GM21717 (cell line): ENCODE measurements around the gene CNTN5.
"Not testable (repeated sequence)": the region's sequence is repeated elsewhere in the genome, so short reads cannot be mapped to it uniquely, and the experiment has no call there.

Experiments used
- ATAC-seq: cut with Tn5 transposase; IDR thresholded peaks from one replicate; pipeline ENCODE4 v1.9.1; 2021; ENCODE audit warnings: mild to moderate bottlenecking, moderate library complexity; ENCODE audit not compliant: unreplicated experiment

The CNTN5 gene

GRCh38 chr11:100274466-100274865, 1253.7 kb downstream of the CNTN5 start:
- not testable (repeated sequence) for ATAC-seq

DNA sequence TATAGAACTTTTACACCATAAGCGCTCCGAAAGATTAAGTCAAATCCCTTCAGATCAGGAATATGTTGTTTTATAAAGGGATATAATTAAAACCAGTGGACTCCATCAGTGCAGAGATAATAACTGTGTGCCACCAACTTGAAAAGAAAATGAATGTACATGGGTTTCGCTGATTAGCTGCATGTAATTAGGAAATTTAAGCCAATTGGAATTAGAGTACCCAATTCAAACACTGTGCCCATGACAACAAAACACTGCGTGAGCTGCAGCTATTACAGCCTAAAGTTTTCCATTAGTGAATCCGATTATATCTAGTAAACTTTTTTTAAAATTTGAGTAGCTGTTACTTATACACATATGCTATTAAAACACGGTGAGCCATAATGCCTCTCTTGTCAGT, 1274.0 kb downstream of the CNTN5 start:
- no peak for ATAC-seq

- ATAC-seq = no peak
Measured at GRCh38 chr11:100296051-100296679, 1275.4 kb downstream of the CNTN5 start.

DNA sequence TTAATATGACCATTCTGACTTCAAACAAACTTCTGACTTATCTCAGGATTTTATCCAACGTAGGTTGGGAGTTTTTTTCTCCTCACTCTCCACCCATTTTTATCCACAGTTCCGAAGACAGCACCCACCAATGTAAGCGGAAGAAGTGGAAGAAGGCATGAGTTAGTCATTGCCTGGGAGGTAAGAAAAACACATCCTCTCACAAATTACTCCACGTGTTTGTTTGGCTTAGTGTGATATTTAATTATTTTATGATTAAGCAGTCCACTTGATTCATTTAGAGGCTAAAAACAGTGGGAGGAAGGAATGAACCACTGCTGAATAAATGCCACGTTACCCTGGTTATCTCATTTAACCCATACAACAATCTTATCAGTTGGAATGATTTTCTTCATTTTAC, 1276.8 kb downstream of the CNTN5 start:
- ATAC-seq = no peak

DNA sequence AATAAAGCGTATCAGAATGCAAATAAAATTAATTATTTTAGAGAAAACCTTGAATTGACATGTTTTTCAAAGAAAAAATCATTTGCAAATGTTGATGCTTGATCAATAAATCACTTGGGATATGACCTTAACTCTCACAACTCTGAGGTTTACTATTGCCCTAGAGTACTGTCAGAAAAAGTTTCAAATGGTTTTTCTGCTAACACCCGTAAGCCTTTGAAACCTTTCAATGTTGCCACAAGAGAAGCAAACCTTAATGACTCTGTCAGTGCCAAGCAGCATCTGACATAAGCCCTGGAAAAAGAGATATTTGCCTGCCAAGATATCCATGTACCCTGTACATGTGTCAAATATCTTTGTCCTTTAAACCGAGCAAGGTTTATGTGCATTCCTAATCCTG, 1282.1 kb downstream of the CNTN5 start:
- no peak for ATAC-seq

GRCh38 chr11:100303897-100304296, 1283.1 kb downstream of the CNTN5 start:
- ATAC-seq = no peak

GRCh38 chr11:100308202-100308601, 1287.5 kb downstream of the CNTN5 start:
- no peak for ATAC-seq

DNA sequence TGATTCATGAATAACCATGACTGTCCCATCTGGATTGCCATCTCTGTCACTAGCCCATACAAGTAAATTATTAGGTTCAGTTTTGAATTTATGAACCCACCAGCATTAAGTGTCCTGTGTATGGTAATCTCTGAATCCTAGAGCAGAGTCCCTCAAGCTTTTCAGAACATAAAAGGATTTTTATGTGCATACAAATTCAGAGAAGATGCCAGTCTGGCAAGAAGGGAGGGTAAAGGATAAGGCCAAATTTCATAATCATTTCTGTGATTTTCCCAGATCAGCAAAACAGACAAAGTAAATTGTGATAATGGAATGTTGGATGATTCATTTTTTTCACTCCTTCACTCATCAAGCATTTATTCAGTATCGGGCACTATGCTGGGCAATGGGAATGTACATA, 1295.2 kb downstream of the CNTN5 start:
- no peak for ATAC-seq

- ATAC-seq = no peak
Measured at GRCh38 chr11:100316952-100317351, 1296.2 kb downstream of the CNTN5 start.

DNA sequence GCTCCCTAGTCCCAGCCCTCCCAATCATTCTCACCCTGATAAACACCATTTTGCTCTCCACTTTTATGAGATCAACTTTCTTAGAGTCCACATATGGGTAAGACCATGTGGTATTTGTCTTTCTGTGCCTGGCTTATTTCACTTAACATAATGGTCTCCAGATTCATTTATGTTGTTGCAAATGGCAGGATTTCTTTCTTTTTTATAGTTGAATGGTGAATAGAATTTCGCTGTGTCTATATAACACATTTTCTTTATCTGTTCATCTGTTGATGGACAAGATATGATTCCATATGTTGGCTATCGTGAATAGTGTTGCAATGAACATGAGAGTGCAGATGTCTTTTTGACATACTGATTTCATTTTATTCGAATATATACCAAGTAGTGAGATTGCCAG, 1298.9 kb downstream of the CNTN5 start:
- ATAC-seq = no peak

GRCh38 chr11:100328626-100329340, 1308.0 kb downstream of the CNTN5 start:
- no peak for ATAC-seq

DNA sequence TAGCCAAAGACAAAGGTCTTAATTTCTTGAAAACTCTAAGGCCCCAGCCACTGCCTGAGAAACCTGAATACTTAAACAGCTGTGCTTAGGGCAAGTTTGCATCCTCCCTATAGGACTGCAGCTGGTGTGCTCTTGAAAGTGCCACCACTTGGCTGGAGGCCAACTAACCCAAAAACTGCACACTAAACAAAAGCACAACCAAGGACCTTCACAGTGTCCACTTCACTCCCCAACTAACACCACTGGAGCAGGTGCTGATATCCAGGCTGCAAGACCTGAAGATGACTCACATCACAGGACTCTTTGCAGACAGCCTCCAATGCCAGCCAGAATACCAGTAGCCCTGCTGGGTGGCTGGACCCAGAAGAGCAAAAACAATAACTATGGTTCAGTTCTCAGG, 1308.6 kb downstream of the CNTN5 start:
- ATAC-seq = no peak

GRCh38 chr11:100336873-100337272, 1316.1 kb downstream of the CNTN5 start:
- ATAC-seq = no peak

DNA sequence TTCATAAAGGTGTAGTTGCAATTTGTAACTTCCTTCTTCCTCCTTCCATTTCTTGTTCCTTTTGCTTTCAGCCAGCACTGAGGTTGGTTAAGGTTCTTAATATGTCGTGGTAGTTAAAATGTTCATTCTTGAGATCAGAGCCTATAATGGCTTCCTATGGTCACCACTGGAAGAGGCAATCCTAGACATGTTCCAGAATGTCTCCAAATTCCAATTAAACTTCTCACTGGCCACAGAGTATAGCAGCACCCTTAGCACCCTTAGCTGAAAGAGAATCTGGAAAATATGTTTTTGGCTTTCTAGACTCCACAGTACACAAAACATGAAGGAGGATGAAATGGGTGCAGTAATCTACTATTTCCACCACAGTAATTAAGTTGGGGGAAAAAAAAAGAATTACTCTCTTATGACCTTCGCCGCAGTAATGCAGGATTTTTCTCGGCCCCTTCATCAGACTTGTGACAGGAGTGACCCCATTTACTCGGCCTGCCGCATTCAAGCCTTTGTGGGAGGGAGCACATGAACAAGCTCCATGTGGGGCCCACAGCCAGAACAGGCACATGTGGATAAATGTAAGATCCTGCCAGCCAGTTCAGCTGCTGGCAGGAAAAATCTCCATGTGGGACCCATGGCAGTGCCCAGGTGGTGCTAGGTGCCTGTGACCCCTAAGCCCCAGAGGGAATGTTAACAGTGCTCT, 1317.5 kb downstream of the CNTN5 start:
- no peak for ATAC-seq

- ATAC-seq = no peak
Measured at GRCh38 chr11:100340466-100341319, 1319.9 kb downstream of the CNTN5 start.

GRCh38 chr11:100353083-100353482, 1332.3 kb downstream of the CNTN5 start:
- no peak for ATAC-seq

GRCh38 chr11:100354736-100355135, 1334.0 kb downstream of the CNTN5 start:
- ATAC-seq = no peak

GRCh38 chr11:100356035-100356434, 1335.3 kb downstream of the CNTN5 start:
- ATAC-seq = no peak

DNA sequence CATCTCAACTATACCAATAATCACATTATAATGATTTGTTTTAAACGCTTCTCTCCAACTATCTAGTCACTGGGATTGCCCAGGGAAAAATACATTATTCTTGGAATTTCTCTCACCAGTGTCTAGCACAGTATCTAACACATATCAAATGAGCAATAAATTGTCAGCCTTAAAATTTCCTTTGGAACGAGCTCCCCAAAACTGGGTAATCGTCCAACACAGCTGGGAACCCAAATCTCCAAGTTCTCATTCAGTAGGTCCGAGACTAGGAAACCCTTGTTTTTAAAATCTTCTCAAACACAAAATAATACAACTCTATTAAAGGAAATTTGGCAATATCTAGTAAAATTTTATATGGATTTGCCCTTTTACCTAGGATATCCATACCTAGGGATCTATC, 1338.5 kb downstream of the CNTN5 start:
- no peak for ATAC-seq

- no peak for ATAC-seq
Measured at GRCh38 chr11:100367892-100368291, 1347.1 kb downstream of the CNTN5 start.

- ATAC-seq = no peak
Measured at GRCh38 chr11:100383357-100383865, 1362.7 kb downstream of the CNTN5 start.
